NCI-H146 (cell line): ENCODE data around the gene LGI4.
A peak's percentile ranks its signal among the peaks of the same experiment; 100 is the strongest.
"Not testable (repeated sequence)": the region's sequence is repeated elsewhere in the genome, so short reads cannot be mapped to it uniquely, and the experiment has no call there.

ENCODE experiments used
- DNase-seq: peaks from one replicate; lab custom pipeline; 2025; lab: John Stamatoyannopoulos, UW

The LGI4 gene

DNA sequence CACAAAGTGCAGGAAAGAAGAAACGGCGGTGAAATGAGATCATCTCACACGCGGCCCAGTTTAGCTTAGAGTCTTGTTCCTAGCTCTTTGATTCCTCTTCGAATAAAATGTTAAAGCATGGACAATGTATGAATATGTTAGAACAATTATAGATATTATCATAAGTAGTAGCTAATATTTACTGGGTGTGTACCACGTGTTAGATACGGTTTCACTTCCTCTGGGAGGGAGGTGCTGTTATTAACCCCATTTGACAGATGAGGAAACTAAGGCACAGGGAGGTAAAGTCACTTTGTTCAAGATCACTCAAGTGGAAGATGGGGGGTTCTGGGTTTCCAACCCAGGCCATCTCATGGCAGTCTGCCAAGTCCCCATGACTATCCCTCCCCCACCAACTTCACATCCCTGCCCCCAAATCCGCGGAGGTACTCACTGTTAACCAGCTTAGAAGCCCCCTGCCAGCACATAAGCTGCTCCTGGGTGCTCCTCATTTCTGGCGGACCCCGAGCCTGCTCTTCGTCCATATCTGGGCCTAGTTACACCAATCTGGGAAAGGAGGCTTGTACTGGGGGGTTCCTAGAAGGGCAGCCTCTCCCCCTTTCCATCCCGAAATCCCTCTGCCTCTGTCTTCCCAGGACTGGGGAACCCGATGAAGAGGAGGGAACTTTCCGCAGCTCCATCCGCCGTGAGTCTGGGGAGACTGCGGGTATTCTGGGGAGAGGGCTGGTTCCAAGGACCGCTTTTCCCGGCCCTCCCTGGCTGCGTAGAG, 7.2 kb upstream of the LGI4 start:
- DNase-seq: no peak

DNA sequence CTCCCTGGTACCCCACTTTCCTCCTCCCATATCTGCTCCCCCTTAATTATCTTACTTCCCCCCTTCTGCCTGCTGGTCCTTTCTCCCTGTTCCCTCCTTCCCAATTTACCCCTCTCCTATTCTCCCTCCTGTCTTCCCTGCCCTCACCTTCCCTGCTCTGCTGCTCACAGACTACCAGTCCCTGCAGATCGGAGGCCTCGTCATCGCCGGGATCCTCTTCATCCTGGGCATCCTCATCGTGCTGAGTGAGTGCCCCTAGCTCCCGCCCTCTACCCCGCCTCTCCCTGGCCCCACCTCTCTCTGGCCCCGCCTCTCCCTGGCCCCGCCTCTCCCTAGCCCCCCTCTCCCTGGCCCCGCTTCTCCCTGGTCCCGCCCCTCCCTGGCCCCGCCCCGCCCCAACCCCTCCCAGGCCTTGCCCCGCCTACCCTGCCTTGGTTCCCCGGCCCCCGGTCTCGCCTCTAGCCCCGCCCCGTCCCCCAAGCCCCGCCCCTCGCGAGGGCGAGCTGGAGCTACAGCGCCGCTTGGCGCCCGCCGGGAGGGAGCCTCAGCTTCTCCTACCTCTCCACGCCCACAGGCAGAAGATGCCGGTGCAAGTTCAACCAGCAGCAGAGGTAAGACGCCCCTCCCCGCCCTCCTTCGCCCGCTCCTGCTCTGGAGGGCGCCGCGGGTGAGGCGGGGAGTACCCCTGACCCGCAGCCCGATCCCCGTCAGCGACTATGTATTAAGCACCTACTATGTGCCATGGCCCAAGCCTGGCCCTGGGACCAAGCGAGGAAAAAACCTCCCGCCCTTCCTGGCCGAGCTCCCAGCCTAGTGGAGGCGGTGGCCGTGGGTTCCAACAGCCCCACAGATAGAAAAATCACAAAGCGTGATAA, 6.3 kb upstream of the LGI4 start:
- DNase-seq: peak; percentile 69

DNA sequence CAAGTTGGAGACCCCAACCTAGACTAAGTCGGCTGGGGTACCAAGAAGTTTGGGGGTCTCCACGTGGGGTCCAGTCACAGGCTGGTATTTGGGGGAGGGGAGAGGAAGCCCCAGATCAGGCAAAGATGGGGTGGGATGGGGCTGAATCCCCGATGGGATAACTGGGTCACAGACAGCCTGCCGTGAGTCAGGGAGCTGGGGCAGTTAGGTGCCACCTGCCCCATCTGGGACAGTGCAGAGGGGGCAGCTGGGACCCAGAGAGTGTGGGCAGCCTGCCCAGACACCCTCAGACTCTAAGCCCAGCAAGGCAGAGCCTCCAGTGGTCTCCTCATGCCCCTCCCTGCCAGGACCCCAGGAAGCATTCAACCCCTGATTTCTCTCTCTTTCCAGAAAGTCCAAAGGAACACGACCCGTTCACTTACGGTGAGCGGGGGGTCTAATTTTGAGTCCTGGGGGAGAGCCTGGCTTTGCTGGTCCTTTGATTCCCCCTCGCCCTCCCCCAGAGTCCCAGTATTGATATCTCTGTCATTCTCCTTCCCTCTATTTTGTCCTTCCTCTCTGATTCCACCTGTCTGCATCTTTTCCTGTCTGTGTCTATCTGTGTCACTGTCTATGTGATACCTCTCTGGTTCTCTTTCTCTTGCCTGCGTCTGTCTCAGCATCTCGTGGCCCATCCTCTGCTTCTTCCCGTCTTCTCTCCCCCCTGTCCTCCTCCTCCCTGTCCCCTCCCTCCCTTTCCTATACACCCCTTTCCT, 5.5 kb upstream of the LGI4 start:
- DNase-seq: no peak

- no peak for DNase-seq
Observed at GRCh38 chr19:35138305-35138892, 3.5 kb upstream of the LGI4 start, which contains the start of gene FXYD1. FXYD1 (plus strand) TSS chr19:35138824; CDS start chr19:35140080, 1,256 bp downstream.

DNA sequence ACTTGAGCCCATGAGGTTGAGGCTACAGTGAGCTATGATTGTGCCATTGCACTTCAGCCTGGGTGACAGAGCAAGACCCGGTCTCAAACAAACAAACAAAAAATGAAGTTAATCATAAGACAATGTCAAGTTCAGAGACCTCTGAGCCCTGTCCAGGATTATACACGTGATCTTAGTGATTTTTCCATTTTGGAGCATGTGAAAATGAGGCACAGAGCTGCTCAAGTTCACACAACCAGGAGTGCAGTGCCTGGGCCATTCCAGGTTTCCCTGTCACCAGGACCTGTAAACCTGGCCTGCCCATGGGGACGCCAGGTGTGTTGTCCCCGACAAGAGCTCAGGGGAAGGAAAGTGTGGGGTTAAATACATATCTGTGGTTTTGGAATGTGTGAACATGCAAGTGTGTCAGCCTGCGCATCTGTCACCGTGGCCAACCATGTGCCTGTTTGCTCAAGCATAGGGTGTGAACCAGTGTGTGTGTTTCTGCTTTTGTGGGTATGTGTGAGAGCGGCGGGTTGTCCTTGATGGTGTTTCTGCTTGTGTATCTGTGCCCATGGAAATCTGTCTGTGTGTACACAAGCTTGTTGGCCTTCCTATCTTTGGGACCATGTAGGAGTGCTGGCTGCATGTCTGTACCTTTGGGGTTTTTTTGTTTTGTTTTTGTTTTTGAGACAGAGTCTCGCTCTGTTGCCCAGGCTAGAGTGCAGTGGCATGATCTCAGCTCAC, 2.3 kb upstream of the LGI4 start:
- DNase-seq: no peak

DNA sequence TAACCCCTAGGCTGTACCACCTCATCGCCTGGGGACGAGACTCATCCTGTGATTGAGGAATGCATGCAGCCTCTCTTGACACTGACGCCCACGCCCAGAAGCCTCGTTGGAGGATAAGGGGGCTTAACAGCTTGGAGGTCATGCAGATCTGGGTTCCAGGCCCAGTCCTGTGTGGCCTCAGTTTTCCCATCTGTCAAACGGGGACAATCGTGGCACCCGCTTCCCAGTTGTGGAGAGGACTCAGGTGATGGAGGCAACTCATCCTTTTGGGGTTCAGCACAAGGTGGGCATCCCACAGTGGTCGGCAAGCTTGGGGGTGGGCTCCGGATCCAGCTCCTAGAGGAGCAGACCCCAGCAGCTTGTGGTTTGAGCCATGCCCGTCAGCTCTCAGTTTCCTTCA, 1.4 kb upstream of the LGI4 start:
- no peak for DNase-seq

DNA sequence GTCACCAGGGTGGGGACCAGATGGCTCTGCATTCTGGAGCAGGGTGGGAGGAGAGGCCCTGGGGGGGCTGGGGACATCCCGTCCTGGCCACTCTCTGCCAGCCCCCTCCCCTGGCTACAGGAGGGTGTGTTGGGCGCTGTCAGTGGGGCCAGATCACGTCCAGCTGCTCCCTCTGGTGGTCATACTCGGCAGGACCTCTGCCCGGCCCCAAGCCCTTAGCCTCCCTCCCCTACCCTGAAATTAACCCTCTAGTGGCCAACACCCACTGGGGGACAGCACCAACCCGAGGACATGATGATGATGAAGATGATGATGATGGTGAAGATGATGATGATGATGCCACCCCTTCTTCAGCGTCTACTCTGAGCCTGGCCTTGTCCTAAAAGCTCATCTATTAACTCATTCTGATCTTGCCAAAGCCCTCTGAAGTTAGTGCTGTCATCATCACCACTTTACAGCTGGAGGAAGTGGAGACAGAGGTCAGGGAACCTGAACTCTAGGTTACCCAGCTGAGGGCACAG, 590 bp upstream of the LGI4 start:
- DNase-seq: peak; percentile 51

DNA sequence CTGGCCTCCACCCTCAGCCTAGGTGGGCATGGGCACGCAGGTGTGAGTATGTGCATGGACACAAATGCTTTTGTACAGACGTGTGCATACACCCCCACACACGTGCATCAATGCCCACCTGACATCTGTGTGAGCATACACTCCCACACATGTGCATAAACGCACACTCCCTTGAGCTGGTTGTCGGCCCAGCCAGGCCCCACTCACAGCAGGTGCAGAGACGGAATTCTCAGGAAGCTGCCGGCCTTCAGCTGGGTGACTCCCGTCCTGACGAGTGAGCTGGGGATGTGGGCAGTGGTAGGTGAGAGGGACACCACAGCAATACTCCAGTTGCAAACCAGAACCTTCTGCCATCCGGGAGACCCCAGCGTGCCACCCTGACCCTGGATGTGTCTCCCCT, 1.0 kb downstream of the LGI4 start:
- DNase-seq: no peak

DNA sequence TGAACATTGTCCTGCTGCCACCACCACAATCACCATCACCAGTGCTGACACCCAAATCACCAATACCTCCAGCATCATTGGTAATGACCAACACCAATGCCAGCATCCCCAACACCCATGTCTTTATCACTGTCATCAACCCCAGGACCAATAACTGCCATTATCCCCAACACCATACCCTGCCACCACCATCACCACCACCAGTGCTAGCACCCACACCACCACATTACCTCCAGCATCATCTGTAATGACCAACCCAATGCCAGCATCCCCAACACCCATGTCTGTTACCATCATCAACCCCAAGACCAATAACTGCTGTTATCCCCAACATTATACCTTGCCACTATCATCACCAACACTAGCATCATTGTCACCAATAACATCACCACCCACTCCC, 2.6 kb downstream of the LGI4 start:
- no peak for DNase-seq

DNA sequence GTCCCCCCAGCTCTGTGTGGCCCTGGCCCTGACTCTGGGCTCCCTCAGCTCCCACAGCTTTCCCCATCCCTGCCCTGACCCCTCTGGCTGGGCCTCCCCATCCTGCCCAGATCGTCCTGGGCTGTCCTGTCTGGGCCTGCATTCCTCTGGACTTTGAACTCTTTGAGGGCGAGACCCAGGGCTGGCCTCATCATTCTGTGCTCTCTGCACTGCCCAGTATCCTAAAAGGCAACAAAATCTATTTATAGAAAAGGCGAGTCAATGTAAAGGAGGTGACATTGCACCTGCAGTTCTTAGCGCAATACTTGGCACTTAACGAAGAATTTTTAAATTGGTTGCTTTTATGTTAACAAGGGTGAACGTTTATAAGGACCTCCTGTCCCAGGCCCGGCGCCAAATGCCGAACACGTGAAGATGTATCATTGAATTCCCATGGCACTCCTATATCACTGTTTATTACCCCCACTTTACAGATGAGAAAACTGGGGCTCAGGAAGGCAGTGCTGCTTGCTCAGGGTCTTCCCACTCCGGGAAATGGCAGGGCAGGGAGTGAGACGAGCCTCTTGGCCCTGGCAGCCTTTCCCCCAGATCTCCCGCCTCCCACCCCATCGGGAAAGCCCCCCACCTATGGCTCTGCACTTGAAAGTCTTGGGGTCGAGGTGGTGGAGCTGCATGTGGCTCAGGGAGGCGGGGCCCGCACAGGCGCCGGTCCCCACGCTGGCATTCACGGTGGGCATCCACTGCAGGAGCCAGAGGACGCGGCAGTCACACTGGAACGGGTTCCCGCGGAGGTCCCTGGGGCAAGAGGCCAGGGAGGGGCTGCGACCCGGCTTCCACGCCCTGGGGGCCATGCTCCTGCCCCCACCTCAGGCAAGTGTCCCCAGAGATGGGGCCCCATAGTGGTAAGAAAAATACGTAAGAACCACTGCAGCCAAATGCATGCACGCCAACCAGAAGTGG, 3.8 kb downstream of the LGI4 start:
- DNase-seq: no peak

GRCh38 chr19:35129724-35130274, 5.1 kb downstream of the LGI4 start:
- not testable (repeated sequence) for DNase-seq

- no peak for DNase-seq
Observed at GRCh38 chr19:35128398-35129057, 6.3 kb downstream of the LGI4 start.

DNA sequence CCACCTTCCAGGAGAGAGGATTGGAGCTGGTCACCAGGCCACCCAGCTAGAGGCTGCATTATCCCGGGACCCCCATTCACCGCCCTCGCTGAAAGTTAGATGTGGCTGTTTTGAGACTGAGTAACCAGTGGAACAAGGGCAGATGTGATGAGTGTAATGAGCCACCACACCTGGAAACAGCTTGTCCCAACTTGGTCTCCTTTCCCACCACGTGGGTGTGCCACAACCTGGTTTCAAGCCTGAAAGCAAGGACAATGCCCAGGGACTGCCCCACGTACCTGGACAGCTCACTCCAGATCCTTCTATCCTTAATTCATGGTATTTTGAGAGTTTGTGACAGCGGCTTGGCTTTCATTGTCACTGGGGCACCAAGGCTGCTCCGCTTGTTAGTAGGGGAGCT, 7.0 kb downstream of the LGI4 start:
- DNase-seq: no peak

GRCh38 chr19:35126624-35126959, 8.3 kb downstream of the LGI4 start:
- DNase-seq: no peak

DNA sequence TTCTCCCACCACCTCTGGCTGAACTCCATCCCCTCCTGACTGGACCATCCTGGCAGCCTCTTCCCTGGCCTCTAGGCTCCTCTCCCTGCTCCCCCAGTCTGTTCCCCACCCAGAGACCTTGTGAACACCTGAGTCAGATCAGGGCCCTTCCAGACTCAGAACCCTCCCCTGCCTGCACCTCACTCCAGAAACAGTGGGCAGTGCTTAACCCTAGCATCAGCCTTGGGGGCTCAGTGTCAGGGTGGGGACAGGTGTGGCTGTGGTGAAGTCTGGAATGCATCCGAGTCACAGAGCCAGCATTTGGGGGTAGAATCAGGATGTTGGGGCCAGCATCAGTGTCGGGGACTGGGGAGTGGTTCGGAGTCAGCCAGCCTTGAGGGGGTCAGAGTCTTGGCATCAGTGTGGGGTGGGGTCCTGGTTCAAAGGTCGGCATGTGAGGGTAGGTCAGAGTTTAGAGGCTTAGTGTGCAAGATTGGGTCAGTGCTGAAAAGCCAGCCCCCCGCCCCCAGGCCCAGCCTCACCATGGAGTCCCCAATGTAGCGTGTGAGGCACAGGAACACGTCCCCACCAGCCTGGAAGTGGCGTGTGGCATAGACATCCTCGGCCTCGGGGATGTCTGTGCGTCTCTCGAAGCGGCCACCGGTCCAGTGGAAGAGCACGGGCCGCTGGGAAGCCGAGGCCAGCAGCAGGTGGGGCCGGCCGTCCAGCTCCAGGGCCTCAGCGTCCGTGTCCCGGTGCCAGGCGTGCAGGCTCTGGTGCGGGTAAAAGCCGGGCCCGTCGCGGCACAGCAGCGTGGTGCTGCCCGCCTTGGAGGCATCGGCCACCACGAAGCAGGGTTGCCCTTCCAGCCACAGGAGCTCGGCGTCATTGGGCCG, 8.9 kb downstream of the LGI4 start:
- no peak for DNase-seq

- no peak for DNase-seq
Observed at GRCh38 chr19:35125270-35125717, 9.6 kb downstream of the LGI4 start.

- DNase-seq: peak; percentile 58
Observed at GRCh38 chr19:35124098-35125060, 10.5 kb downstream of the LGI4 start.
